ENCODE data around the gene SUPT20HL2. TPM values are rescaled to one million over a fixed set of nuclear protein-coding genes. Genes with fewer than 3 reads are reported as not detected.

SUPT20HL2 gene
- total and polyA plus RNA-seq, 10 of the 15 experiments (the other 5 are each of a cell fraction or from before 2014, with no cell fraction given), result not detected

DNA sequence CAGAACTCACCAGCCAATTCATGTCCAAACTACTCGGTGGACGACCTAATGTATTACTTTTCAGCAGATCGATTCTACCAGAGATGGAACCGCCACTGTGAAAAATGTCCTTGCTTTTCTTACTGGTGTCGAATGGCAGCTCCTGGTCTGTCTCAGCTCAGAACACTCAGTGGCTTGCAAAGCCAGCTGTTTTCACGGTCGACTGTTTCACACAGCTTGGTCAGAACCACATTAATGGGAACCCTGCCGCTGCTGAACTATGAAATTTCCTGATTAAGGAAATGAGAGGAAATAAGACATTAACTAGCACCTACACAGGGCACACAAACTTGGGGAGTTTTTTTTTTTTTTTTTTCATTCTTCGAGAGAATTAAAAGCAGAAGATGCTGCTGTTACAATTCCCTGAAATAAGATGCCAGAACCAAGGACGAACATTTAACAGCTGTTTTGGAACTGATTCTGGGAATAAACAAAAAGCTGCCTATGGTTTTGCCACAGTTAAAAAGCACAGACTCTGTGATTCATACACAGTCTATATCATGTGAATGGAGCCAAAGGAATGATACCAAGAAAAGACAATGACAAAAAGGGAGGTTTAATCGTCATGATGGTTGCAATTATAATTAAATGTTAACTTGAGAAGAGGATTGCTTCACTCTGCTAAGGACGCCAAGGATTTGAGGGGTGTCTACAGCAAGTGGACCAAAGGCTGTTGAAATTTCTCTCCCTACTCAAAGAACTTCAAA is 31.3 kb downstream of the SUPT20HL2 start:
- no TSS peak for BruUV-seq (replicated peaks)
- Histone ChIP-seq H3K9ac (ENCODE audit: control insufficient read depth, insufficient read depth, low read length) (no peak overlapping the region), H3K4me3 (no peak overlapping the region), H3K27me3 (replicated peaks in 1 of 2; ENCODE audit: control insufficient read depth in 2 of 2, insufficient read depth in 2 of 2, low read length in 1 of 2) (no peaks in the 10 kb centered on the region; a peak in 1 of 4 replicates), H3K27ac (ENCODE audit: control insufficient read depth, insufficient read depth) (no peak overlapping the region), H3K36me3 (ENCODE audit: control insufficient read depth in 2 of 2, insufficient read depth in 2 of 2, low read length in 1 of 2) (no peaks in the 10 kb centered on the region), H3K9me3 (replicated peaks; ENCODE audit: control insufficient read depth, insufficient read depth, low read length) (no peaks in the 10 kb centered on the region), H4K20me1 (ENCODE audit: control insufficient read depth, insufficient read depth) (no peaks in the 10 kb centered on the region), H2AFZ (ENCODE audit: control insufficient read depth, low read depth, low read length) (no peak overlapping the region), H3K4me1 (ENCODE audit: control insufficient read depth, insufficient read depth, low read length) (no peaks in the 10 kb centered on the region), H3K79me2 (ENCODE audit: control insufficient read depth, insufficient read depth, low read length) (no peaks in the 10 kb centered on the region), H3K4me2 (ENCODE audit: control insufficient read depth, insufficient read depth) (no peak overlapping the region; the same call in 1 of the 2 replicates)
- in situ Hi-C loops (cut with MboI), result no loop called here
- SMC1A ChIA-PET (ENCODE audit: uncharacterized antibody, unreplicated experiment), result interaction anchor here (0.6 to 0.7 kb wide), 2 partner anchors 10 to 379 kb away, joined by 3 read pairs; no protein-coding TSS in a partner anchor
- no peak for TF ChIP-seq HDAC2 (IDR thresholded peaks at IDR 0.05)
- peak; percentile 34; the same call in 1 of the 2 replicates for TF ChIP-seq RUNX3 (IDR thresholded peaks at IDR 0.05; ENCODE audit: low read length)
- ATAC-seq (peak; percentile 50; the same call in 2 of the 3 replicates), DNase-seq (ENCODE audit: low read depth, low spot score) (no peak), FAIRE-seq (no peak)
- RAD21 ChIA-PET (ENCODE audit: unreplicated experiment), result interaction anchor here (0.7 kb wide), 1 partner anchor 591 kb away, joined by 3 read pairs; no protein-coding TSS in a partner anchor
- intact Hi-C loops (cut with micrococcal nuclease; ENCODE audit: unreplicated experiment), result no loop called here
- CTCF ChIA-PET, result interaction anchor here (0.7 to 1.5 kb wide), 3 partner anchors 23 to 24 kb away, joined by 3 to 4 read pairs (median 3); no protein-coding TSS in a partner anchor
- WGBS (ENCODE audit: insufficient coverage, insufficient replicate concordance, low lambda C conversion rate, missing lambda C conversion rate), result 41% methylated on average over 12 of the region's 12 CpGs
- POLR2A ChIA-PET, result interaction anchor here (0.5 to 1.0 kb wide), 2 partner anchors 10 to 168 kb away, joined by 5 to 6 read pairs; no protein-coding TSS in a partner anchor

DNA sequence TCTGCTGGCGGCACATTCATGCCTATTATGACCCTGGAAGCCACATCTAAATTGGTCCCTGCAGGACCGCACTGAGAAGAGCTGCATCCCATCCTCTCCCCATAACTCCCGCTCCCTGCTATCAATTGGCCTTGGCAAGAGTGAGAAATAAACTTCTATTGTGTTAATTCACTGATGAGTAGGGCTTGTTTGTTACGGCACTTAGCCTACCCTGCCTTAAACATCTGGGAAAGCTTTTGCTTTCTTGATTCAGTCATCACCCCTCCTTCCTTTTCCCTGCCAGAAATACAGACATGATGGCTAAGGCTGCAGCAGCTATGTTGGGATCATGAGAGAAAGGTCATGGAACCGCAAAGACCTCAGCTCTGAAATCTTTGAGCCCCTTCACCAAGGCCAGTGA is 36.5 kb downstream of the SUPT20HL2 start:
- intact Hi-C loops (cut with micrococcal nuclease; ENCODE audit: unreplicated experiment) (no loop called here), in situ Hi-C loops (cut with MboI) (no loop called here)
- ChIA-PET POLR2A (no interaction called here), RAD21 (ENCODE audit: unreplicated experiment) (interaction anchor here (1.0 kb wide), 1 partner anchor 35 kb away, joined by 3 read pairs; no protein-coding TSS in a partner anchor), CTCF (no interaction called here), SMC1A (ENCODE audit: uncharacterized antibody, unreplicated experiment) (interaction anchor here (1.5 kb wide), 1 partner anchor 46 kb away, joined by 3 read pairs; no protein-coding TSS in a partner anchor)
- DNase-seq (ENCODE audit: low read depth, low spot score) (no peak), FAIRE-seq (no peak), ATAC-seq (no peak)
- H3K27me3 ChIP-seq (replicated peaks in 1 of 2; ENCODE audit: control insufficient read depth in 2 of 2, insufficient read depth in 2 of 2, low read length in 1 of 2), result no peaks in the 10 kb centered on the region
- H3K4me2 ChIP-seq (ENCODE audit: control insufficient read depth, insufficient read depth), result no peak overlapping the region
- H4K20me1 ChIP-seq (ENCODE audit: control insufficient read depth, insufficient read depth), result no peaks in the 10 kb centered on the region
- H3K36me3 ChIP-seq (ENCODE audit: control insufficient read depth in 2 of 2, insufficient read depth in 2 of 2, low read length in 1 of 2), result no peaks in the 10 kb centered on the region
- 77% methylated on average over 5 of the region's 5 CpGs for WGBS (ENCODE audit: insufficient coverage, insufficient replicate concordance, low lambda C conversion rate, missing lambda C conversion rate)
- BruUV-seq (replicated peaks), result no TSS peak
- no peaks in the 10 kb centered on the region for H3K4me1 ChIP-seq (ENCODE audit: control insufficient read depth, insufficient read depth, low read length)
- H3K27ac ChIP-seq (ENCODE audit: control insufficient read depth, insufficient read depth), result no peak overlapping the region
- no peak overlapping the region for H3K9ac ChIP-seq (ENCODE audit: control insufficient read depth, insufficient read depth, low read length)
- no peak overlapping the region for H3K4me3 ChIP-seq
- no peaks in the 10 kb centered on the region; the same call in 2 of the 3 replicates for H3K9me3 ChIP-seq (replicated peaks; ENCODE audit: control insufficient read depth, insufficient read depth, low read length)
- no peak overlapping the region for H2AFZ ChIP-seq (ENCODE audit: control insufficient read depth, low read depth, low read length)
- no peaks in the 10 kb centered on the region for H3K79me2 ChIP-seq (ENCODE audit: control insufficient read depth, insufficient read depth, low read length)
- TF ChIP-seq BMI1 (IDR thresholded peaks at IDR 0.05; ENCODE audit: borderline replicate concordance) (no peak), SP1 (IDR thresholded peaks at IDR 0.05; ENCODE audit: low read depth, low read length) (no peak), MTA2 (IDR thresholded peaks at IDR 0.05; ENCODE audit: low read depth) (no peak), BRCA1 (IDR thresholded peaks at IDR 0.05; ENCODE audit: low read depth, low read length) (no peak), RAD51 (IDR thresholded peaks at IDR 0.05) (no peak), HDAC2 (IDR thresholded peaks at IDR 0.05) (no peak)
- TF ChIP-seq, protein P1, sequence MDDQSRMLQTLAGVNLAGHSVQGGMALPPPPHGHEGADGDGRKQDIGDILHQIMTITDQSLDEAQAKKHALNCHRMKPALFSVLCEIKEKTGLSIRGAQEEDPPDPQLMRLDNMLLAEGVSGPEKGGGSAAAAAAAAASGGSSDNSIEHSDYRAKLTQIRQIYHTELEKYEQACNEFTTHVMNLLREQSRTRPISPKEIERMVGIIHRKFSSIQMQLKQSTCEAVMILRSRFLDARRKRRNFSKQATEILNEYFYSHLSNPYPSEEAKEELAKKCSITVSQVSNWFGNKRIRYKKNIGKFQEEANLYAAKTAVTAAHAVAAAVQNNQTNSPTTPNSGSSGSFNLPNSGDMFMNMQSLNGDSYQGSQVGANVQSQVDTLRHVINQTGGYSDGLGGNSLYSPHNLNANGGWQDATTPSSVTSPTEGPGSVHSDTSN (IDR thresholded peaks at IDR 0.05; ENCODE audit: insufficient replicate concordance, low read depth, low read length), result no peak
- TF ChIP-seq, protein P2, sequence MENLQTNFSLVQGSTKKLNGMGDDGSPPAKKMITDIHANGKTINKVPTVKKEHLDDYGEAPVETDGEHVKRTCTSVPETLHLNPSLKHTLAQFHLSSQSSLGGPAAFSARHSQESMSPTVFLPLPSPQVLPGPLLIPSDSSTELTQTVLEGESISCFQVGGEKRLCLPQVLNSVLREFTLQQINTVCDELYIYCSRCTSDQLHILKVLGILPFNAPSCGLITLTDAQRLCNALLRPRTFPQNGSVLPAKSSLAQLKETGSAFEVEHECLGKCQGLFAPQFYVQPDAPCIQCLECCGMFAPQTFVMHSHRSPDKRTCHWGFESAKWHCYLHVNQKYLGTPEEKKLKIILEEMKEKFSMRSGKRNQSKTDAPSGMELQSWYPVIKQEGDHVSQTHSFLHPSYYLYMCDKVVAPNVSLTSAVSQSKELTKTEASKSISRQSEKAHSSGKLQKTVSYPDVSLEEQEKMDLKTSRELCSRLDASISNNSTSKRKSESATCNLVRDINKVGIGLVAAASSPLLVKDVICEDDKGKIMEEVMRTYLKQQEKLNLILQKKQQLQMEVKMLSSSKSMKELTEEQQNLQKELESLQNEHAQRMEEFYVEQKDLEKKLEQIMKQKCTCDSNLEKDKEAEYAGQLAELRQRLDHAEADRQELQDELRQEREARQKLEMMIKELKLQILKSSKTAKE (IDR thresholded peaks at IDR 0.05; ENCODE audit: low read depth, poor library complexity, severe bottlenecking), result no peak
- TF ChIP-seq, protein P3, sequence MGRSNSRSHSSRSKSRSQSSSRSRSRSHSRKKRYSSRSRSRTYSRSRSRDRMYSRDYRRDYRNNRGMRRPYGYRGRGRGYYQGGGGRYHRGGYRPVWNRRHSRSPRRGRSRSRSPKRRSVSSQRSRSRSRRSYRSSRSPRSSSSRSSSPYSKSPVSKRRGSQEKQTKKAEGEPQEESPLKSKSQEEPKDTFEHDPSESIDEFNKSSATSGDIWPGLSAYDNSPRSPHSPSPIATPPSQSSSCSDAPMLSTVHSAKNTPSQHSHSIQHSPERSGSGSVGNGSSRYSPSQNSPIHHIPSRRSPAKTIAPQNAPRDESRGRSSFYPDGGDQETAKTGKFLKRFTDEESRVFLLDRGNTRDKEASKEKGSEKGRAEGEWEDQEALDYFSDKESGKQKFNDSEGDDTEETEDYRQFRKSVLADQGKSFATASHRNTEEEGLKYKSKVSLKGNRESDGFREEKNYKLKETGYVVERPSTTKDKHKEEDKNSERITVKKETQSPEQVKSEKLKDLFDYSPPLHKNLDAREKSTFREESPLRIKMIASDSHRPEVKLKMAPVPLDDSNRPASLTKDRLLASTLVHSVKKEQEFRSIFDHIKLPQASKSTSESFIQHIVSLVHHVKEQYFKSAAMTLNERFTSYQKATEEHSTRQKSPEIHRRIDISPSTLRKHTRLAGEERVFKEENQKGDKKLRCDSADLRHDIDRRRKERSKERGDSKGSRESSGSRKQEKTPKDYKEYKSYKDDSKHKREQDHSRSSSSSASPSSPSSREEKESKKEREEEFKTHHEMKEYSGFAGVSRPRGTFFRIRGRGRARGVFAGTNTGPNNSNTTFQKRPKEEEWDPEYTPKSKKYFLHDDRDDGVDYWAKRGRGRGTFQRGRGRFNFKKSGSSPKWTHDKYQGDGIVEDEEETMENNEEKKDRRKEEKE (IDR thresholded peaks at IDR 0.05), result no peak
